Measurements from ENCODE around the gene EDEM2. TPM values are rescaled to one million over a fixed set of nuclear protein-coding genes. Genes with fewer than 3 reads are reported as not detected.

Gene EDEM2
- total and polyA plus RNA-seq, 2 of the 13 experiments (the other 11 are each of a cell fraction or from before 2014, with no cell fraction given) = 33.1 to 46.9 TPM

DNA sequence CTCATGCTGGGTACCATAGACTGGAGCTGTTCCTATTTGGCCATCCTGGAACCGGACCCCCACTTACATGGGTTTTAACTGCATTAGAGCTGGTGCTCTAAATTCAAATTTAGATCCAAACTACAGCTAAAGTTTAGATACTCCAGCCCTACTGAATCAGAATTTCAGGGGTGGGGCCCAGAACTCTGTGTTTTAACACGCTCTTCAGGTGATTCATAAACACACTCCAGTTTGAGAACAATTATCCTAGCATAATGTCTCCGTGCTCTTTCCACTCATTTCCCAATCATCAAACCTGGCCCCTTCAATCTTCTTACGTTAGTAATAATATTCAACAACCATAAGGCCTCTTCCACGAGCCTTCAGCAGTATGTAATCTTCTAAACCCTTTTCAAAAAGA is 69.8 kb downstream of the EDEM2 start:
- TF ChIP-seq XBP1 (CRISPR knock-in tag; IDR thresholded peaks at IDR 0.05) = no peak
- TF ChIP-seq ZNF839 (CRISPR knock-in tag; IDR thresholded peaks at IDR 0.05; ENCODE audit: borderline replicate concordance) = no peak
- TF ChIP-seq SP140L (CRISPR knock-in tag; IDR thresholded peaks at IDR 0.05; ENCODE audit: borderline replicate concordance) = no peak
- TF ChIP-seq, protein P1, sequence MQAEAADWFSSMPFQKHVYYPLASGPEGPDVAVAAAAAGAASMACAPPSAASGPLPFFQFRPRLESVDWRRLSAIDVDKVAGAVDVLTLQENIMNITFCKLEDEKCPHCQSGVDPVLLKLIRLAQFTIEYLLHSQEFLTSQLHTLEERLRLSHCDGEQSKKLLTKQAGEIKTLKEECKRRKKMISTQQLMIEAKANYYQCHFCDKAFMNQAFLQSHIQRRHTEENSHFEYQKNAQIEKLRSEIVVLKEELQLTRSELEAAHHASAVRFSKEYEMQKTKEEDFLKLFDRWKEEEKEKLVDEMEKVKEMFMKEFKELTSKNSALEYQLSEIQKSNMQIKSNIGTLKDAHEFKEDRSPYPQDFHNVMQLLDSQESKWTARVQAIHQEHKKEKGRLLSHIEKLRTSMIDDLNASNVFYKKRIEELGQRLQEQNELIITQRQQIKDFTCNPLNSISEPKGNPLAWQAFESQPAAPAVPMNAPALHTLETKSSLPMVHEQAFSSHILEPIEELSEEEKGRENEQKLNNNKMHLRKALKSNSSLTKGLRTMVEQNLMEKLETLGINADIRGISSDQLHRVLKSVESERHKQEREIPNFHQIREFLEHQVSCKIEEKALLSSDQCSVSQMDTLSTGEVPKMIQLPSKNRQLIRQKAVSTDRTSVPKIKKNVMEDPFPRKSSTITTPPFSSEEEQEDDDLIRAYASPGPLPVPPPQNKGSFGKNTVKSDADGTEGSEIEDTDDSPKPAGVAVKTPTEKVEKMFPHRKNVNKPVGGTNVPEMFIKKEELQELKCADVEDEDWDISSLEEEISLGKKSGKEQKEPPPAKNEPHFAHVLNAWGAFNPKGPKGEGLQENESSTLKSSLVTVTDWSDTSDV (CRISPR knock-in tag; IDR thresholded peaks at IDR 0.05) = no peak
- TF ChIP-seq ZNF644 (CRISPR knock-in tag; IDR thresholded peaks at IDR 0.05; ENCODE audit: low read depth) = no peak
- TF ChIP-seq, protein P2, sequence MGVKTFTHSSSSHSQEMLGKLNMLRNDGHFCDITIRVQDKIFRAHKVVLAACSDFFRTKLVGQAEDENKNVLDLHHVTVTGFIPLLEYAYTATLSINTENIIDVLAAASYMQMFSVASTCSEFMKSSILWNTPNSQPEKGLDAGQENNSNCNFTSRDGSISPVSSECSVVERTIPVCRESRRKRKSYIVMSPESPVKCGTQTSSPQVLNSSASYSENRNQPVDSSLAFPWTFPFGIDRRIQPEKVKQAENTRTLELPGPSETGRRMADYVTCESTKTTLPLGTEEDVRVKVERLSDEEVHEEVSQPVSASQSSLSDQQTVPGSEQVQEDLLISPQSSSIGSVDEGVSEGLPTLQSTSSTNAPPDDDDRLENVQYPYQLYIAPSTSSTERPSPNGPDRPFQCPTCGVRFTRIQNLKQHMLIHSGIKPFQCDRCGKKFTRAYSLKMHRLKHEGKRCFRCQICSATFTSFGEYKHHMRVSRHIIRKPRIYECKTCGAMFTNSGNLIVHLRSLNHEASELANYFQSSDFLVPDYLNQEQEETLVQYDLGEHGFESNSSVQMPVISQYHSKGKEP (CRISPR knock-in tag; IDR thresholded peaks at IDR 0.05) = no peak
- TF ChIP-seq NR2C2 (CRISPR knock-in tag; IDR thresholded peaks at IDR 0.05; ENCODE audit: borderline replicate concordance) = no peak
- TF ChIP-seq JUND (CRISPR knock-in tag; IDR thresholded peaks at IDR 0.05) = no peak
- no peak for TF ChIP-seq KLF11 (CRISPR knock-in tag; IDR thresholded peaks at IDR 0.05)
- TF ChIP-seq ZNF292 (CRISPR knock-in tag; IDR thresholded peaks at IDR 0.05; ENCODE audit: borderline replicate concordance, low read depth) = no peak
- TF ChIP-seq THAP11 (CRISPR knock-in tag; IDR thresholded peaks at IDR 0.05) = no peak
- TF ChIP-seq ZNF556 (CRISPR knock-in tag; IDR thresholded peaks at IDR 0.05; ENCODE audit: borderline replicate concordance) = no peak
- TF ChIP-seq ZNF674 (CRISPR knock-in tag; IDR thresholded peaks at IDR 0.05; ENCODE audit: low read depth) = no peak
- TF ChIP-seq ZNF878 (CRISPR knock-in tag; IDR thresholded peaks at IDR 0.05) = no peak
- TF ChIP-seq ZNF180 (CRISPR knock-in tag; IDR thresholded peaks at IDR 0.05; ENCODE audit: borderline replicate concordance, low read depth) = no peak
- TF ChIP-seq, protein P3, sequence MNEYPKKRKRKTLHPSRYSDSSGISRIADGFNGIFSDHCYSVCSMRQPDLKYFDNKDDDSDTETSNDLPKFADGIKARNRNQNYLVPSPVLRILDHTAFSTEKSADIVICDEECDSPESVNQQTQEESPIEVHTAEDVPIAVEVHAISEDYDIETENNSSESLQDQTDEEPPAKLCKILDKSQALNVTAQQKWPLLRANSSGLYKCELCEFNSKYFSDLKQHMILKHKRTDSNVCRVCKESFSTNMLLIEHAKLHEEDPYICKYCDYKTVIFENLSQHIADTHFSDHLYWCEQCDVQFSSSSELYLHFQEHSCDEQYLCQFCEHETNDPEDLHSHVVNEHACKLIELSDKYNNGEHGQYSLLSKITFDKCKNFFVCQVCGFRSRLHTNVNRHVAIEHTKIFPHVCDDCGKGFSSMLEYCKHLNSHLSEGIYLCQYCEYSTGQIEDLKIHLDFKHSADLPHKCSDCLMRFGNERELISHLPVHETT (CRISPR knock-in tag; conservative IDR thresholded peaks at IDR 0.05) = no peak
- TF ChIP-seq YEATS2 (CRISPR knock-in tag; IDR thresholded peaks at IDR 0.05; ENCODE audit: borderline replicate concordance) = no peak
- TF ChIP-seq KLF15 (CRISPR knock-in tag; IDR thresholded peaks at IDR 0.05; ENCODE audit: borderline replicate concordance) = no peak
- TF ChIP-seq DNMT3B (CRISPR knock-in tag; conservative IDR thresholded peaks at IDR 0.05) = no peak
- no peak for TF ChIP-seq EHMT2 (IDR thresholded peaks at IDR 0.05; ENCODE audit: borderline replicate concordance, low read depth, low read length)
- H3K27me3 ChIP-seq (ENCODE audit: control insufficient read depth in 1 of 2, insufficient read depth in 2 of 2, low read length in 2 of 2) = no peaks in the 10 kb centered on the region
- no peak overlapping the region for H3K9ac ChIP-seq (ENCODE audit: insufficient read depth, low read depth, low read length)
- over 99% methylated on average over 5 of the region's 5 CpGs for WGBS (ENCODE audit: low lambda C conversion rate)
- H3K4me2 ChIP-seq (ENCODE audit: low read depth, low read length) = no peak overlapping the region
- DNase-seq (ENCODE audit: low spot score) = no peak
- in situ Hi-C loops (cut with HindIII; ENCODE audit: extremely low pct_ligation_motif_present, low pct_unique_long_range_greater_than_20kb) (no loop called here), intact Hi-C loops (cut with micrococcal nuclease; ENCODE audit: unreplicated experiment) (no loop called here)
- H3K4me1 ChIP-seq (ENCODE audit: insufficient read depth, low read length) = no peaks in the 10 kb centered on the region
- peaks cover 18 to 40% of the 10 kb centered on the region in 2 experiments for H3K36me3 ChIP-seq (replicated peaks in 1 of 2; ENCODE audit: control insufficient read depth in 1 of 2, insufficient read depth in 2 of 2, low read length in 2 of 2)
- BruUV-seq (replicated peaks) = no TSS peak
- POLR2A ChIA-PET = no interaction called here
- peaks cover 51% of the 10 kb centered on the region for H3K79me2 ChIP-seq (ENCODE audit: insufficient read depth, low read length)
- ATAC-seq = no peak
- no peak overlapping the region for H3K27ac ChIP-seq (ENCODE audit: extremely low read length, insufficient read depth, low read length)
- H3K4me3 ChIP-seq (replicated peaks in 1 of 3; ENCODE audit: insufficient read depth in 1 of 3, low read depth in 2 of 3, low read length in 3 of 3) = no peak overlapping the region
- no peak for FAIRE-seq
- H2AFZ ChIP-seq (ENCODE audit: low read length) = no peak overlapping the region
- no peaks in the 10 kb centered on the region for H3K9me3 ChIP-seq (ENCODE audit: low read length)
- H4K20me1 ChIP-seq (ENCODE audit: insufficient read depth, low read length) = peaks cover 43% of the 10 kb centered on the region
- CTCF ChIA-PET (ENCODE audit: low intra/inter-chr PET ratio, low total read pairs) = no interaction called here

Measured in HepG2 (cell line).